Measurements from ENCODE around the gene GPHN. TPM values are rescaled to one million over a fixed set of nuclear protein-coding genes. Genes with fewer than 3 reads are reported as not detected.

GPHN gene
- total and polyA plus RNA-seq, 10 of the 15 experiments (the other 5 are each of a cell fraction or from before 2014, with no cell fraction given) = 22.3 to 48.8 (median 33.1) TPM

- ChIA-PET SMC1A (ENCODE audit: uncharacterized antibody, unreplicated experiment) (interaction anchor here (1.1 to 4.5 kb wide), 4 partner anchors 9 to 18 kb away, joined by 4 to 15 read pairs (median 4); no protein-coding TSS in a partner anchor), CTCF (interaction anchor here (1.1 kb wide), 1 partner anchor 106 kb away, joined by 3 read pairs; no protein-coding TSS in a partner anchor), POLR2A (no interaction called here), RAD21 (ENCODE audit: unreplicated experiment) (no interaction called here)
- BruUV-seq (replicated peaks) = no TSS peak
- no peak for FAIRE-seq
- intact Hi-C loops (cut with micrococcal nuclease; ENCODE audit: unreplicated experiment) (no loop called here), in situ Hi-C loops (cut with MboI) (no loop called here)
- Histone ChIP-seq H3K36me3 (ENCODE audit: control insufficient read depth in 2 of 2, insufficient read depth in 2 of 2, low read length in 1 of 2) (no peaks in the 10 kb centered on the region; a peak in 1 of 4 replicates), H3K27me3 (replicated peaks in 1 of 2; ENCODE audit: control insufficient read depth in 2 of 2, insufficient read depth in 2 of 2, low read length in 1 of 2) (no peaks in the 10 kb centered on the region), H3K27ac (ENCODE audit: control insufficient read depth, insufficient read depth) (no peak overlapping the region), H4K20me1 (ENCODE audit: control insufficient read depth, insufficient read depth) (no peaks in the 10 kb centered on the region), H2AFZ (ENCODE audit: control insufficient read depth, low read depth, low read length) (no peak overlapping the region), H3K79me2 (ENCODE audit: control insufficient read depth, insufficient read depth, low read length) (peaks cover 8% of the 10 kb centered on the region), H3K4me3 (no peak overlapping the region), H3K4me1 (ENCODE audit: control insufficient read depth, insufficient read depth, low read length) (no peaks in the 10 kb centered on the region), H3K9me3 (replicated peaks; ENCODE audit: control insufficient read depth, insufficient read depth, low read length) (no peaks in the 10 kb centered on the region; the same call in 1 of the 3 replicates), H3K9ac (ENCODE audit: control insufficient read depth, insufficient read depth, low read length) (no peak overlapping the region), H3K4me2 (ENCODE audit: control insufficient read depth, insufficient read depth) (no peak overlapping the region)
- no peak for ATAC-seq
- no peak for TF ChIP-seq DPF2 (IDR thresholded peaks at IDR 0.05)
- TF ChIP-seq ASH2L (IDR thresholded peaks at IDR 0.05; ENCODE audit: borderline replicate concordance, low read depth) = no peak
- TF ChIP-seq POLR2A (IDR thresholded peaks at IDR 0.05; ENCODE audit: low read depth, low read length) = no peak
- no peak for TF ChIP-seq FOS (IDR thresholded peaks at IDR 0.05; ENCODE audit: borderline replicate concordance, extremely low read depth, insufficient read length)
- no peak for TF ChIP-seq CEBPB (IDR thresholded peaks at IDR 0.05; ENCODE audit: borderline replicate concordance in 1 of 2, low read depth in 2 of 2, low read length in 2 of 2)
- TF ChIP-seq ZNF384 (IDR thresholded peaks at IDR 0.05; ENCODE audit: borderline replicate concordance, low read depth, low read length) = no peak
- no peak for TF ChIP-seq GATAD2B (conservative IDR thresholded peaks at IDR 0.05; ENCODE audit: low read depth)
- TF ChIP-seq PBX3 (IDR thresholded peaks at IDR 0.05; ENCODE audit: insufficient replicate concordance, low read depth, low read length) = no peak
- no peak for TF ChIP-seq RBBP5 (conservative IDR thresholded peaks at IDR 0.05)
- TF ChIP-seq NBN (IDR thresholded peaks at IDR 0.05) = no peak
- TF ChIP-seq RUNX3 (IDR thresholded peaks at IDR 0.05; ENCODE audit: low read length) = no peak
- TF ChIP-seq, protein P1, sequence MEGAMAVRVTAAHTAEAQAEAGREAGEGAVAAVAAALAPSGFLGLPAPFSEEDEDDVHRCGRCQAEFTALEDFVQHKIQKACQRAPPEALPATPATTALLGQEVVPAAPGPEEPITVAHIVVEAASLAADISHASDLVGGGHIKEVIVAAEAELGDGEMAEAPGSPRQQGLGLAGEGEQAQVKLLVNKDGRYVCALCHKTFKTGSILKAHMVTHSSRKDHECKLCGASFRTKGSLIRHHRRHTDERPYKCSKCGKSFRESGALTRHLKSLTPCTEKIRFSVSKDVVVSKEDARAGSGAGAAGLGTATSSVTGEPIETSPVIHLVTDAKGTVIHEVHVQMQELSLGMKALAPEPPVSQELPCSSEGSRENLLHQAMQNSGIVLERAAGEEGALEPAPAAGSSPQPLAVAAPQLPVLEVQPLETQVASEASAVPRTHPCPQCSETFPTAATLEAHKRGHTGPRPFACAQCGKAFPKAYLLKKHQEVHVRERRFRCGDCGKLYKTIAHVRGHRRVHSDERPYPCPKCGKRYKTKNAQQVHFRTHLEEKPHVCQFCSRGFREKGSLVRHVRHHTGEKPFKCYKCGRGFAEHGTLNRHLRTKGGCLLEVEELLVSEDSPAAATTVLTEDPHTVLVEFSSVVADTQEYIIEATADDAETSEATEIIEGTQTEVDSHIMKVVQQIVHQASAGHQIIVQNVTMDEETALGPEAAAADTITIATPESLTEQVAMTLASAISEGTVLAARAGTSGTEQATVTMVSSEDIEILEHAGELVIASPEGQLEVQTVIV (IDR thresholded peaks at IDR 0.05; ENCODE audit: borderline replicate concordance, partially characterized antibody) = no peak
- no peak for TF ChIP-seq BHLHE40 (IDR thresholded peaks at IDR 0.05; ENCODE audit: borderline replicate concordance in 1 of 2, low read depth in 2 of 2, low read length in 1 of 2)
- no peak for TF ChIP-seq CHD1 (IDR thresholded peaks at IDR 0.05; ENCODE audit: low read depth, low read length)
- WGBS (ENCODE audit: insufficient coverage, insufficient replicate concordance, low lambda C conversion rate, missing lambda C conversion rate) = 92% methylated on average over 2 of the region's 2 CpGs
- DNase-seq (ENCODE audit: low read depth, low spot score) = no peak
Measured at GRCh38 chr14:66638689-66639088, 130.7 kb downstream of the GPHN start.
